CD4-positive, alpha-beta T cell treated with Interleukin-10 for 1 hour (primary cell): ENCODE results near the gene EGFLAM.
"Not testable (repeated sequence)": the region's sequence is repeated elsewhere in the genome, so short reads cannot be mapped to it uniquely, and the experiment has no call there.

Experiments used
- DNase-seq: peaks from one replicate; pipeline ENCODE4 v3.0.0-alpha.2; 2020

Gene EGFLAM

GRCh38 chr5:38381361-38381760, 123.0 kb downstream of the EGFLAM start:
- no peak for DNase-seq

GRCh38 chr5:38382898-38383297, 124.5 kb downstream of the EGFLAM start:
- DNase-seq: peak; percentile 36

GRCh38 chr5:38383701-38384100, 125.3 kb downstream of the EGFLAM start:
- DNase-seq: no peak

GRCh38 chr5:38384396-38384795, 126.0 kb downstream of the EGFLAM start:
- no peak for DNase-seq

- no peak for DNase-seq
These were observed 128.8 kb downstream of the EGFLAM start for GRCh38 chr5:38387161-38387560.

- no peak for DNase-seq
These were observed 135.3 kb downstream of the EGFLAM start for GRCh38 chr5:38393636-38394035.

- no peak for DNase-seq
These were observed 138.4 kb downstream of the EGFLAM start for GRCh38 chr5:38396766-38397165.

GRCh38 chr5:38400365-38400764, 142.0 kb downstream of the EGFLAM start:
- no peak for DNase-seq

- no peak for DNase-seq
These were observed 142.8 kb downstream of the EGFLAM start for GRCh38 chr5:38401145-38401544.

- no peak for DNase-seq
These were observed 145.0 kb downstream of the EGFLAM start for GRCh38 chr5:38403406-38403805.

- no peak for DNase-seq
These were observed 145.7 kb downstream of the EGFLAM start for GRCh38 chr5:38403877-38404635.

- no peak for DNase-seq
These were observed 146.4 kb downstream of the EGFLAM start for GRCh38 chr5:38404667-38405276.

- DNase-seq: no peak
These were observed 150.3 kb downstream of the EGFLAM start for GRCh38 chr5:38408446-38409198.

- no peak for DNase-seq
These were observed 152.1 kb downstream of the EGFLAM start for GRCh38 chr5:38410304-38410990.

- no peak for DNase-seq
These were observed 155.3 kb downstream of the EGFLAM start for GRCh38 chr5:38413696-38414095.

- no peak for DNase-seq
These were observed 156.0 kb downstream of the EGFLAM start for GRCh38 chr5:38414348-38414747.

GRCh38 chr5:38415772-38416171, 157.4 kb downstream of the EGFLAM start:
- DNase-seq: not testable (repeated sequence)

GRCh38 chr5:38417658-38418017, 159.3 kb downstream of the EGFLAM start:
- no peak for DNase-seq

- DNase-seq: no peak
These were observed 161.9 kb downstream of the EGFLAM start for GRCh38 chr5:38420246-38420645.

GRCh38 chr5:38420691-38421390, 162.5 kb downstream of the EGFLAM start:
- DNase-seq: peak; percentile 24

- DNase-seq: no peak
These were observed 164.3 kb downstream of the EGFLAM start for GRCh38 chr5:38422622-38423021.

- no peak for DNase-seq
These were observed 165.2 kb downstream of the EGFLAM start for GRCh38 chr5:38423276-38424147.
